Fibroblast of gingiva (primary cell): ENCODE data around the gene LGALS1.

Experiments
- DNase-seq: peaks from one replicate; pipeline ENCODE4 v3.0.0-alpha.2; 2011; ENCODE audit warnings: low read depth

The LGALS1 gene

DNA sequence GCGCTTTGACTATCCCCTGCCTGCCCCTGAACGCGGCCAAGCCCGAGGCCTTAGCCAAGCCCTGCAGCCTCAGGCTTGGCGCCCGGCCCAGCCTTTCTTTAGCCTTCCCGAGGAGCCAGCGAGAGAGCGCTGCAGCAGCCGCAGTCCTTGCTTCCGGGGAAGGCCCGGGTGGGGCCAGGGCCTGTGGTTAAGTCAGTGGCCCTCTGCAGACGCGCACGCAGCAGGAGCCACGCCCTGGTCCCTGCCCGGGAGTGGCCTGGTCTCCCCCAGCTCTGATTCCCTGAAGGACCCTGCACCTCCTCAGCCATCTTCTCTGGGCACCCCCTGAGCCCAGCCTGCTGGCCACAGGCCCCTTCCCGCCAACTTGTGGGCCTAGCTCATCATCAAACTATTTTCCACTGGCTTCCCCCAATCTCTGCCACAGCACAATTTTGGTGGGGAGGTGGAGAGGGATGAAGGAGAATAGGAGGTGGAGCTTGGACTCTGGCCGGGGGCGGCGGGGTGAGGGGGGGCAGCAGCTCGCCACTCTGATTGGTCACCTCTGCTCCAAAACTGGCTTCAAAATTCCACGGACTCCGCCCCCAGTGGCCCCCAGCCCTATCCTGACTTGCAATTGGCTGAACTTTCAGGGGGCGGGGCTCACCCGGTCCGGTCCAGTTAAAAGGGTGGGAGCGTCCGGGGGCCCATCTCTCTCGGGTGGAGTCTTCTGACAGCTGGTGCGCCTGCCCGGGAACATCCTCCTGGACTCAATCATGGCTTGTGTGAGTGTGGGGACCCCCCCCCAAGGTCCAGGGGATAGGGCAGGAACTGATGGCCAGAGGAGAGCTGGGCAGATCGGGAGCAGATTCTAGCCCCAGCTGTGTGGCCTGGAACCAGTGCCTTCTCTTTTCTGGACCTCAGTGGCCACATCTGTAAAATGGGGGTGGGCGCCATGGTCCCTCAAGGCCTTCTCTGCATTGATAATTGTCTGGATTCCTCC is at the start of gene LGALS1:
LGALS1 (plus strand) TSS at position 686 of the 979 bp plus-strand sequence; CDS start at position 753, 67 bp downstream.
- peak; percentile 99 for DNase-seq

DNA sequence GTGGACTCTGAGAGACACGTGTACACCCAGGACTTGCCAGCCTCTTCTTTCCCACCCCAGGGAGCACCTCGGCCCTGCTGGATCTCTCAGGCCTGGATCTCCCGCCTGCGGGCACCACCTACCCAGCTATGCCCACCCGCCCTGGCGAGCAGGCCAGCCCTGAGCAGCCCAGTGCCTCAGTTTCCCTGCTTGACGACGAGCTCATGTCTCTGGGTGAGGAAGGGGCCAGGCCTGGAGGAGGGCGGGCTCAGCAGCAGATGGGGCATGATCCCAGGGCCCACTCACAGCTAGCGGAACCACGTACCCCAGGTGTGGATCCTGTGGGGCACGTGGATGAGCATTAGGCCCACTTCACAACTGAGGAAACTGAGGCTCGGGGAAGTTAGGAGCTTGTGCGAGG is 49.7 kb upstream of the LGALS1 start:
- no peak for DNase-seq

DNA sequence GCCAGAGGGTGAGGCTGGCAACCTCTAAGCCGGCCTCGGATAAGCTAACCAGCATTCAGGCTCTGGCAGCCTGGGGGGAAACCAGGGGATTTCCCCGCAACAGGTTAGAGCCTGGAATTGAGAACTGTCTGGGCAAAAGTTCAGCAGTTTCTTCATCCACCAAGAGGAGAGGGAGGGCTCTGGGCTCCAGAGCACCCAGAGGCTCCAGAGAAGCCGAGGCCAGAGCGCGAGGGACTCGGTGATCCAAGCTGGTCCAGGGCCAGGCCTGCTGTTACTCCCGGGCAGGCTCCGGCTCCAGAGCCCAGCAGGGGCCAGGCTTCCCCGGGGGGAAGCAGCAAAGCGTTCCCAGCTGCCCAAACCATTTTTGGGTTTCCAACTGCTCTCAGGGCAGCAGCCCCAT is 49.3 kb upstream of the LGALS1 start:
- peak; percentile 60 for DNase-seq

DNA sequence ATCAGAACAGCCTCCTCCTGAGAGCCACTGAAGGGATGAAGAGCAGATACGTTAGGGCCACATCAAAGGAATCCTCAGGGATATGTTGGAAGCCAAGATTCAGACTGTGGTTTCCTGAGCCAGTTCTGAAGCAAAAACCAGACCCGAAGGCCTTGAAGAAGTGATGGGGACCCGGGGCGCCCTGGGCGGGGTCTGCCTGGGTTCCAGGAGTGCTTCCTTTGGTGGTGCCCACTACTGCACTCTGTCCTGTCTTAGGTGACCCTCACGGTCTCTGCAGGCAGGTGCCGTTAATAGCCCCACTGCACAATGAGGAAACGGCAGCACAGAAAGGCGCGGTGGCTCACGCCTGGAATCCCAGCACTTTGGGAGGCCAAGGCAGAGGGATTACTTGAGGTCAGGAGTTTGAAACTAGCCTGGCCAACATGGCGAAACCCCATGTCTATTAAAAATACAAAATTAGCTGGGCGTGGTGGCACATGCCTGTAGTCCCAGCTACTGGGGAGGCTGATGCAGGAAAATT is 48.8 kb upstream of the LGALS1 start:
- no peak for DNase-seq

DNA sequence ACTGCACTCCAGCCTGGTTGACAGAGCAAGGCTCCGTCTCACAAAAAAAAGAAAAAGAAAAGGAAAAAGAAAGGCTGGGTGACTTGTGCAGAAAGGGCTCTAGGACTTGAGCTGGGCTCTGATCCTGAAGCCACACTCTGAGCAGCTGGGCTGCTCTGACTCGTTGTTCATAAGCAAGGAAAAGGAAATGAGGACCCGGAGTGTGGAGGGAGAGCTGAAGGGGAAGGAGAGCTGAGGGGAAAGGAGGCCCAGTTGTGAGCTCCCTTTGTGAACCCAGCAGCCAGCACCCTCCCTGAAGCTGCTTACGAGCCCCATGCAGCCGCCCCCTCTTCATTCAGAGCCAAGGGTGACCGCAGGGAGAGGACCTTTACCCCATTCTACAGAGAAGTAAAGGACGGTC is 48.3 kb upstream of the LGALS1 start:
- DNase-seq = no peak

DNA sequence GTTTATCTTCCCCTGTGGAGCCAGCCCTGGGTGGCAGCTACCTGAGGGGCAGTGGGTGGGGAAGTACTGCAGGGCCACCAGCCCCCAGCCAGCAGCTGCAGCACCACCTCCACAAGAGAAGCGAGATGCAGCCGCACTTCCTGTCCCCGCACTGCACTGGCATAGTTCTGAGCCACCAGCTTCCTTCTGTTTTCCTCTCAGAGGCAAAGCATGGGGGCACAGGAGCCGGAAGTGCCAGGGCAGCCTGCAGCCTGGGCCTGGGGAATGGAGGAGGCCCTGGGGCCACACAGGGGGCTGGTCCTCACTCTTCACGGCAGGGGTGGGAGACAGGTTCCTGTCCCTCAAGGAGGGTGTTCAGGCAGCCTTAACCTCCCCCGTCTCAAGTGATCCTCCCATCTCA is 47.9 kb upstream of the LGALS1 start:
- no peak for DNase-seq

DNA sequence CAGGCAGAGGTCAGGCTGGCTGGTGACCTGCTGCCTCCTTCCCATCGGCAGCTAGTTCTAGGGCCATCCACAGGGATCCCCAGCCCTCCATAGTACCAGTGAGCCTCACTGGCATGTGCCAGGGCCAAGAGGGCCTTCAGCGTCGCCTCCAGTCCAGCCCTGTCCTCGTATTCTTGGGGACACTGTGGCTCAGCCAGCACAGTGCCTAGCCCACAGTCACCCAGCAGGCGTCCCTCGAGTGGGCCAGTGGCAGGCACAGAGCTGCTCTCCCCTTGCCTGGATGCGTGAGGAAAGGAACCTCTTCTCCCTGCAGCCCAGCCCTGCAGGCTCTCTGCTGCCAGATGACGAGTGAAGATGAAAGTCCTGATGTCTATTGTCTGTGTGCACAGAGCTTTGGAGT is 46.6 kb upstream of the LGALS1 start:
- no peak for DNase-seq

DNA sequence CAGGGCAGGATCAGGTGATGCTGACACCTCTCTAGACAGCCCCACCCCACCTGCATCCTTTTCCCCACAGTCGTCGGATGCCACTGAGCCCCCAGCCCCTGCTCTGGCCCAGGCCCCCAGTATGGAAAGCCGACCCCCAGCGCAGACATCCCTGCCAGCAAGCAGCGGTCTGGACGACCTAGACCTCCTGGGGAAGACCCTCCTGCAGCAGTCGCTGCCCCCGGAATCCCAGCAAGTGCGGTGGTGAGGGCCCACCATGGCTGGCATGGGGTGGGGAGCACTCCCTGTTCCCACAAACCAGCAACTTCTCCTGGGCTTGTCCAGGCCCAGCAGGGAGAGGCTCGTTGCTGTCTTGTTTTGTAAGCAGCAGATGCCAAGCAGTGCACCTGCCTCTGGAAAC is 45.5 kb upstream of the LGALS1 start:
- no peak for DNase-seq

DNA sequence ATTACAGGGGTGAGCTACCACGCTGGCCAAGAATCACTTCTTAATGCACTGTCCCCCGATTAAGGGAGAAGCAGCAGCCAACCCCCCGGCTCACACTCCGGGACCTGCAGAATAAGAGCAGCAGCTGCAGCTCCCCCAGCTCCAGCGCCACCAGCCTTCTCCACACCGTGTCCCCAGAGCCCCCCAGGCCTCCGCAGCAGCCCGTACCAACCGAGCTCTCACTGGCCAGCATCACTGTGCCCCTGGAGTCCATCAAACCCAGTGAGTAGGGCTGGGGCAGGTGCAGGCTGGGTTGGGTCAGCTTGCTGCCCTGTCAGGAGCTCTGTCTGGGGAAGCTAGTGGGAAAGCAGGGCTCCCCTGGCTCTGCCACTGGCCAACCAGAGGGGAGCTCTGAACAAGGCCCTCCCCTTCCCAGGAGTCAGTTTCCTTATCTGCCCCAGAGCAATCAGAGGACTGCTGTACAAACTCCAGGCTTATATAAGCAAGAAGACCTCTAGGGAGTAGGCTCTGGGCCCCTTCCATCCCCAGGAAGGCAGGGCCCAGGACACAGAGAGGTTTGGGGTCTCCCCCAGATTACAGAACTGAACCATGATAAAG is 44.5 kb upstream of the LGALS1 start:
- DNase-seq = no peak

DNA sequence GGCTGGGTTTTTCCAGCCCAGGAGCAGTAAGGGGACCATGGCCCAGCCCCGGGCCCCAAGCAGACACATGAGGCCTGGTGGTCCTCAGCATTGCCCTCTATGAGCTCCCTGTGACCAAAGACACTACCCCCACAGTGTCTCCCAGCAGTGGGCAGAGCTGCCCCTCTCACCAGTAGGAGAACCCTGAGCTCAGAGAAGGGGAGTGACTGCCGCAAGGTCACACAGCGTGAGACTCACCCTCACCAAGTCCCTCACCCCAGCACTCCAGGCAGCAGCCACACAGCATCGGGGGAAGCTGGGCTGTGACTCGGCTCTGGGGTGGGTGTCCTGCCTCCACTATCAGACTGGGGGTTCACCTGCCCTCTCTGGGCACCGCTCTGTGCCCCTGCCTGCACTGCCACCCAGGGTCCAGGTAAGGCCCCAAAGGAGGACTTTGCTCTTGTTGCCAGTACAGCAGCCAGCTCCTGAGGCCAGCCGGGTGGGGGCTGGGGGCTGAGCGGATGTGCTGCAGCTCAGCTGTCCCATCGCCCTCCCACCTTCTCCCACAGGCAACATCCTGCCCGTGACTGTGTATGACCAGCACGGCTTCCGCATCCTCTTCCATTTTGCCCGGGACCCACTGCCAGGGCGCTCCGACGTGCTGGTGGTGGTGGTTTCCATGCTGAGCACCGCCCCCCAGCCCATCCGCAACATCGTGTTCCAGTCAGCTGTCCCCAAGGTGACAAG is 43.8 kb upstream of the LGALS1 start:
- DNase-seq = no peak

DNA sequence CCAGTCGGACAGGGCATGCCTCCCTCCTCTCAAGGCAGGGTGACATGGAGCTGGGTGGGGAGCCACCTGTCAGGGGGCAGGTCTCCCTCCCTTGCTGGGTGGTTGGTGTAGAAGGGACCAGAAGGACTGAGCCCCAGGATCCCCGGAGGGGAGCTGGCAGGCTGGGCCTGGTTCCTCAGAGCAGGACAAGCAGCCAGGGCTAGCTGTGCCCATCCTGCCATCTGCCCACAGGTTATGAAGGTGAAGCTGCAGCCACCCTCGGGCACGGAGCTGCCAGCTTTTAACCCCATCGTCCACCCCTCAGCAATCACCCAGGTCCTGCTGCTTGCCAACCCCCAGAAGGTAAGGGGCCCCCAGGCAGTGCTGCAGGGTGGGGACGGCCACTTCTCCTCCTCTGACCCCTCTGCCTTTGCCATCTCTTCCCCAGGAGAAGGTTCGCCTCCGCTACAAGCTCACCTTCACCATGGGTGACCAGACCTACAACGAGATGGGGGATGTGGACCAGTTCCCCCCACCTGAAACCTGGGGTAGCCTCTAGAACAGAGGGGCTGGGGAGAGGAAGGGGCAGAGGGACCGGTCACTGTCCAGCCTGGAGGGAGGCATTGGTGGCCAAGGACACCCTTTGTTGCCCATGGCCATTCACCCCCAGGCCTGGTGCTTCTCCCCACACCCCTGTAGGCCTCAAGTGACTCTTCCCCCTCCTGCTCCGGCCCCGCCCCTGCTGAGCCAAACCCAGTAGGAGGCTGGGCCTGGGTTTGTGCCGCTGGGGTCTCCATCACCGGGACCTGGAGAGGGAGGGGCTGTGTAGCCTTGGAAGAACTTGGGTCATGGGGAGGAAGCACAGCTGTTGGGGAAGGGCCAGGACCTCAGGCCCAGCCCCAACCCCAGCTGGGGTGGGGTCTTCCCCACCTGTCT is 43.0 kb upstream of the LGALS1 start:
- DNase-seq = no peak

DNA sequence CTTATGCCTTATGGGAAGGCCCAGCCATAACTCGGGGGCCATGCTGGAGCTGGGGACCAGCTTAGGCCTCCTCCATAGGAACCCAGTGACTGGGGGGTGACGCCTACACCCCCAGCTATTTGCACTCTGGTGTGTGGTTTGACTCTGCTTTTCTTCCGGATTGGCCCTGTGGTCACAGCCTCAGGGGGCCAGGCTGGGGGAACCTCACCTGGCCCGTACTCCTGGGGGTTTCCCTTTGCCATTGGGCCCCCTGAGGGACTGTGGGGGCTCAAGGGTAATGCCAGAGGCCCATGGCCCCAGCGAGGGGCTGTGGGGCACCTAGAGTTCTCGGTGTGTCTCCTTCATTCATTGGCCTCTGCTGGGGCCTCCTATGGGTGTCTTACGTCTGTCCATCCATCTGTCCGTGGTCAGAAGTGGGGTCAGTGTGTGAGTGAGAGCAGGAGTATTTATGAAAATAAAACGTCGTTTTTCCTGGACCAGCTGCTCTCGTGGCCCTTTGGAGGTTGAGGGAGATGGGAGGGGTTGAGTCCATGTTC is 42.3 kb upstream of the LGALS1 start:
- DNase-seq = no peak

DNA sequence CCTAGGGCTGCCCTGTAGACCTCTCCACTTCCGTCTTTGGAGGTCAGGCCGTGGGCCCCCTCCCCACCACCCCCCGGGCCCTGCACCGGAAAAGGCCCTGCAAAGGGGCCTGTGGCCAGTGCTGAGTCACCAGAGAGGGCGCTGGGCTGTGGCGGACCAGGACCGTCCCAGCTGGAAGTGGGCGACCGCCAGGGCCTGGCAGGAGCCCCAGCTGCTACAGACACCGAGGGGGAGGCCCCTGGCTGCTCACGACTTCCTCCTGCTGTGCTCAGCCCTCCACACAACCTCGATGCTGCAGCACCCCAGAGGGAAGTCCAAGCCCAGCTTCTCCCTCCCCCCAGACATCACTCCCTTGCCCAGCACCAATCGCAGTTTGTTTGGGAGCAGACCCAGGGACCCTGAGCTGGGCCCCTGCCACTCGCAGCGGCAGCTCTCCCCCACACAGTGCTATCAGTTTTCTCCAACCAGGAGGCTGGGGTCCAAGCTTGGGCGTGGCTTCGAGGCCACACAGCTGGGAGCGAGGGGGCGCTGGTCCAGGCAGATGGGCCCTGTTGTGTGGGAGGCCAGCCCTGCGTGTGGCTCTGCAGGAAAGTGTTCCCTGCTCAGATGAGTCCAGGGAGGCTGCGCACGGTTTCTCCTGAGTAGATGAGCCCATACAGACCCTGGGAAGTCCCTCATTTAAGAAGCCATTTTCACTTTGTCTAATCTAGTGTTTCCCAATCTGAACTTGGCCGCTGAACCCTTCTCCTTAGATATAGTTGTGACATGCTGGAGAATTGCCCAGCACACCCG is 41.6 kb upstream of the LGALS1 start:
- peak; percentile 85 for DNase-seq

DNA sequence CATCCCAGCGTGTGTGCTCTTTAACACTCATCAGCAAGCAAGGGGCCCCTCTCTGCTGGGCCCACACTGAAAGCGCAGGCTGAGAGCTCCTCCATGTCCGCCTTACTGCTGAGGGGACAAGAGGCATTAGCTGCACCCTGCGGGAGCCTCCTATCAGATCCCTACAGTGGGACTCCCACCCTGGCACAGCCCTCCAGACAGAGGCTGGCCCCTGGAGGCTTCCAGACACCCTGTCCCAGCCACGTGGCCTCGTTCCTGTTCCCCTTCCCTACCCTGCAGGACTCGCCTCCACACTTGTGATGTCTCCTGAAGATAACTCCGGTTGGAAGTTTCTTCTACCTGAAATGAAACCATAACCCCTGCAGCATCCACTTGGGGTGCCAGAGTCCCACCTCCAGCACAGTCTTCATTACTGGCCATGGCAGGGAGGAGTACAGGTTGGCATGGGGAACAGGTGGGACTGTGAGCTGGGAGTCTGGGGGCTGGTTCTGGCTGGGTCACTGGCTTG is 41.0 kb upstream of the LGALS1 start:
- no peak for DNase-seq

DNA sequence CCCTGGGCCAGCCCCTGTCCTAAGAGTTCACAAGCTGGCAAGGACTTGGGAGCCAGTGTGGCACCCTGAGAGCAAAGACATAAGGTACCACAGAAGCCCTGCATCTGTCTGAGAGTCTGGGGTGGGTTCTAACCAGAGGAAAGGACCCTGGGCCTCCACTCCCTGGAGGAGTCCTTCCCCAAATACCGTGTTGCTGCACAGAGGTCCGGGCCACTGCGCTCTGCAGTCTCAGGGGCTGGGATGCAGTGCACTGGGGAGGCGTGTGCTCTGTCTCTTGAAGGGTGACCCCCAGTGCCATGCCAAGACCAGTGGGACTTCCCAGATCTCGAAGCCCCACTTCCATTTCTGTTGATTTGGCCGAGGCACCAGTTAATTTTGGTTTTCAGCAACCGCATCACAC is 40.3 kb upstream of the LGALS1 start:
- DNase-seq = no peak

DNA sequence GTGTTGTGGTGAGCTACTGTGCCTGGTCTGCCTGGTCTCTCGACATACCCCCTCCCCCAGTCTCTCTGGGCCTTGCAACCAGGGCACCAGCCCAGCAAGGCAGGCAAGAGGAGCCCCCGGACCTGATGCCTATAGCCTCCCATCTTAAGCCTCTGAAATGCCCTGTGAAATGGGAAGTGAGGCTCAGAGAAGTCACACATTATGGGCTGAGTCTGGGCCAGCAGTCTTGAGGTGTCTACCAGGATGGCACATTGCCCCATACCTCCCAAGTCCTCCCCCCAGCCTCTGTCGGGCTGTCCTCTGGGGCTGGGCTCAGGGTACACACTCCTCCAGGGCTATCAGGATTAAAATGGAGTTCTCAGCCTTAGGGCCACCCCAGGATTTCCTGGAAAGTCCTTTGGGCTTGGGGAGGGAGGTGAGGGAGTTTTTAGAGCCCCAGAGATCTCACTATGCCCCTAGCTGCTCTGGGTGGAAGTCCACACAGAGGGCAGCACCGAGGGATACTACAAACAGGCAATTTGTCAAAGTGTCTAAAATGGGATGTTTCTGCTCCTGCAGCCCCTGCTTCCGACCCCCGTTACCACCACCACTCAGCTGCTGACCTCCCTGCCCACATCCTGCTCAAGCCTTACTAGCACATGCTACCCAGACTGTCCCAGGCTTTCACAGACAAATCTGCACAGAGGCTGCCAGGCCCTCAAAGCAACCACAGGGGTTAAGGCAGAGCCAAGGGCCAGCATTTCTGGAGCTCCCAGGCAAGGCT is 39.1 kb upstream of the LGALS1 start:
- DNase-seq = no peak

DNA sequence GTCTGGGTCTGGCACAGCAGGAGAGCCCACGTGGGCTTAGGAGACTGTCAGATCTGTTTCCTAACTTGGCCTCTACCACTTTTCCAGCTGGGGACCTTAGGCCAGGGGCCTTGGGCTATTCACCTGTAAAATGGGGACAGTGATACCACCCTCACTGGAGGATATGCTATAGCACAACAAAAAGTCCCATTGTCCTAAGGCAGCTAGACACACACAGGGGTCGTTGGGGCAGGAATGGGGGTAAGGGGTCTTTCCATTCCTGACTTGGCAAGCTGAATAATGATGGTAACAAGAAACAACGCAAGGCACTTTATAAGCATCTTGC is 38.5 kb upstream of the LGALS1 start:
- DNase-seq = no peak

DNA sequence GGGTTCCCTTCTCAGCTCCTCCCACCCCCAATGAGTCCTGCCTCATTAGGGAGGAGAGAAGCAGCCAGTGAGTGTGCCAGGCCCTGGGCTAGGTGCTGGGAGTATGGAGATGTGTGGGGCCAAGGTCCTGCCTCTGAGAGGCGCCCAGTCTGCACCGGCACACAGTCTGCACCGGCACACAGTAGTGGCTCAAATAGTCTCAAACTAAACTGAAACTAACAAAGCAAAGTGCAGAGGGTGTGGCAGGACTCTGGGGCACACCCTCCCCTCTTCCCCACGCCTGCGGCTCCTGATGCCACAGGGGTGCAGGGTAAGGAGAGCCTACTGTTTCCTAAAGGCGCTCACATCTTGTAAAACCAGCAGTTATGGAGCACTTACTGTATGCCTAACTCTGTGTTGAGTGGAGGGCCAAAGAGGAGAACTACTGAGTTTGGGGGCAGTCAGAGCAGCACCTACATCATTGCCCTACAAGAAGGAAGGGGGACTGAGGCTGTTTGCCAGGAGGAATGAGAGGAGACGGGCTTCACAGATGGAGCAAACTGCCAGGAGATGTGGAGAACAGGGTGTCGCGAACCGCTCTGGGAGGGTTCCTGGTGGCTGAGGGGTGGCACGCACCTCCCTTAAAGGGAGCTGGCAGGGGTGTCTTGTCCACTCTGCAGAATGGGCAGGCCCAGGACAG is 36.9 kb upstream of the LGALS1 start:
- DNase-seq = no peak
